ENCODE results near the gene LDHD. TPM values are rescaled to one million over a fixed set of nuclear protein-coding genes. Genes with fewer than 3 reads are reported as not detected.
A peak's percentile ranks its signal among the peaks of the same experiment; 100 is the strongest.

The LDHD gene
- total and polyA plus RNA-seq, 2 of the 13 experiments (the other 11 are each of a cell fraction or from before 2014, with no cell fraction given): 9.1 to 9.8 TPM

GRCh38 chr16:75110637-75111513, 5.7 kb downstream of the LDHD start (continued):
- TF ChIP-seq FOXP4 (CRISPR knock-in tag; IDR thresholded peaks at IDR 0.05): peak; percentile 60; the same call in 1 of the 2 replicates
- no peak for TF ChIP-seq RFX5 (IDR thresholded peaks at IDR 0.05; ENCODE audit: low read depth, low read length)
- no peak for TF ChIP-seq ZNF329 (CRISPR knock-in tag; IDR thresholded peaks at IDR 0.05; ENCODE audit: low read depth)
- no peak for TF ChIP-seq KAT2B (IDR thresholded peaks at IDR 0.05; ENCODE audit: borderline replicate concordance, low read depth, low read length)
- no peak for TF ChIP-seq E2F5 (CRISPR knock-in tag; conservative IDR thresholded peaks at IDR 0.05)
- TF ChIP-seq RNF2 (conservative IDR thresholded peaks at IDR 0.05; ENCODE audit: low read depth): no peak; the same call in 1 of the 2 replicates
- TF ChIP-seq TRAFD1 (CRISPR knock-in tag; IDR thresholded peaks at IDR 0.05; ENCODE audit: borderline replicate concordance): no peak; the same call in 1 of the 2 replicates
- TF ChIP-seq MTA1 (CRISPR knock-in tag; IDR thresholded peaks at IDR 0.05; ENCODE audit: borderline replicate concordance): peak; percentile 81; the same call in 1 of the 2 replicates
- no peak for TF ChIP-seq ZFAT (CRISPR knock-in tag; conservative IDR thresholded peaks at IDR 0.05)
- TF ChIP-seq REPIN1 (CRISPR knock-in tag; IDR thresholded peaks at IDR 0.05; ENCODE audit: borderline replicate concordance, low read depth): peak; percentile 71; the same call in 1 of the 2 replicates
- no peak for TF ChIP-seq ZBTB8A (CRISPR knock-in tag; IDR thresholded peaks at IDR 0.05; ENCODE audit: borderline replicate concordance, low read depth)
- TF ChIP-seq ZNF326 (CRISPR knock-in tag; IDR thresholded peaks at IDR 0.05; ENCODE audit: borderline replicate concordance): peak; percentile 18
- no peak for TF ChIP-seq NFE2 (CRISPR knock-in tag; IDR thresholded peaks at IDR 0.05)
- no peak for TF ChIP-seq GABPA (IDR thresholded peaks at IDR 0.05; ENCODE audit: low read depth, low read length)
- peak; percentile 8; the same call in 1 of the 2 replicates for TF ChIP-seq GABPA (CRISPR knock-in tag; IDR thresholded peaks at IDR 0.05; ENCODE audit: low read depth)
- TF ChIP-seq JUNB (CRISPR knock-in tag; IDR thresholded peaks at IDR 0.05; ENCODE audit: borderline replicate concordance): no peak
- no peak; the same call in 1 of the 2 replicates for TF ChIP-seq TARDBP (CRISPR knock-in tag; IDR thresholded peaks at IDR 0.05)
- TF ChIP-seq GATAD1 (CRISPR knock-in tag; IDR thresholded peaks at IDR 0.05): peak; percentile 46
- peak; percentile 60; the same call in 1 of the 2 replicates for TF ChIP-seq ZNF747 (CRISPR knock-in tag; IDR thresholded peaks at IDR 0.05; ENCODE audit: borderline replicate concordance)
- TF ChIP-seq ARNT2 (CRISPR knock-in tag; IDR thresholded peaks at IDR 0.05; ENCODE audit: low read depth): peak; percentile 53; the same call in 1 of the 2 replicates
- peak; percentile 18; the same call in 1 of the 2 replicates for TF ChIP-seq KLF13 (CRISPR knock-in tag; IDR thresholded peaks at IDR 0.05)
- TF ChIP-seq TBL1XR1 (IDR thresholded peaks at IDR 0.05; ENCODE audit: borderline replicate concordance, low read length, partially characterized antibody): no peak
- no peak for TF ChIP-seq TERF1 (CRISPR knock-in tag; IDR thresholded peaks at IDR 0.05)
